ENCODE results near the gene CDK5R1.
"Not testable (repeated sequence)": the region's sequence is repeated elsewhere in the genome, so short reads cannot be mapped to it uniquely, and the experiment has no call there.

The CDK5R1 gene
- total RNA-seq: 6.2 to 10.8 reads per million in 2 donors

GRCh38 chr17:32486701-32487472, at the start of gene CDK5R1:
CDK5R1 (plus strand) TSS chr17:32486993; CDS start chr17:32487621, 628 bp downstream.
- DNase-seq: peak; percentile 51 to 83 (median 63)

- DNase-seq: no peak
Measured at GRCh38 chr17:32440722-32441121, 46.1 kb upstream of the CDK5R1 start.

- no peak for DNase-seq
Measured at GRCh38 chr17:32441886-32442285, 44.9 kb upstream of the CDK5R1 start.

- DNase-seq: no peak
Measured at GRCh38 chr17:32443827-32444300, 42.9 kb upstream of the CDK5R1 start.

- peak; percentile 97 to 99 (median 99) for DNase-seq
Measured at GRCh38 chr17:32444301-32445073, 42.3 kb upstream of the CDK5R1 start, which contains the start of gene PSMD11. PSMD11 (plus strand) TSS chr17:32444510; CDS start chr17:32444524, 14 bp downstream.

GRCh38 chr17:32445074-32445415, 41.7 kb upstream of the CDK5R1 start:
- peak in 2 of 5 experiments; percentile 19 to 24 for DNase-seq

- DNase-seq: peak in 1 of 5 experiments; percentile 13
Measured at GRCh38 chr17:32445497-32445896, 41.3 kb upstream of the CDK5R1 start.

GRCh38 chr17:32445971-32446370, 40.8 kb upstream of the CDK5R1 start:
- peak in 1 of 5 experiments; percentile 40 for DNase-seq

- DNase-seq: no peak
Measured at GRCh38 chr17:32446949-32447348, 39.8 kb upstream of the CDK5R1 start.

- no peak for DNase-seq
Measured at GRCh38 chr17:32449963-32450362, 36.8 kb upstream of the CDK5R1 start.

GRCh38 chr17:32450379-32450778, 36.4 kb upstream of the CDK5R1 start:
- DNase-seq: not testable (repeated sequence)

GRCh38 chr17:32451879-32452278, 34.9 kb upstream of the CDK5R1 start:
- no peak for DNase-seq

- no peak for DNase-seq
Measured at GRCh38 chr17:32452281-32452680, 34.5 kb upstream of the CDK5R1 start.

GRCh38 chr17:32453370-32453769, 33.4 kb upstream of the CDK5R1 start:
- no peak for DNase-seq

GRCh38 chr17:32458371-32458770, 28.4 kb upstream of the CDK5R1 start:
- DNase-seq: peak in 1 of 5 experiments; percentile 21

- DNase-seq: no peak
Measured at GRCh38 chr17:32460054-32460453, 26.7 kb upstream of the CDK5R1 start.

- DNase-seq: no peak
Measured at GRCh38 chr17:32461498-32461852, 25.3 kb upstream of the CDK5R1 start.

- DNase-seq: peak in 4 of 5 experiments; percentile 32 to 74 (median 48)
Measured at GRCh38 chr17:32461853-32462617, 24.8 kb upstream of the CDK5R1 start.

- no peak for DNase-seq
Measured at GRCh38 chr17:32463304-32463703, 23.5 kb upstream of the CDK5R1 start.

GRCh38 chr17:32464374-32464773, 22.4 kb upstream of the CDK5R1 start:
- DNase-seq: no peak

GRCh38 chr17:32467949-32468348, 18.8 kb upstream of the CDK5R1 start:
- DNase-seq: no peak

- no peak for DNase-seq
Measured at GRCh38 chr17:32470405-32471167, 16.2 kb upstream of the CDK5R1 start.
